ENCODE data around the gene KRT16. TPM values are rescaled to one million over a fixed set of nuclear protein-coding genes. Genes with fewer than 3 reads are reported as not detected.

KRT16 gene
- total and polyA plus RNA-seq, 9 donors = 1.0 TPM; not detected in 8

- H3K4me1 ChIP-seq (ENCODE audit: insufficient read depth) = no peaks in the 10 kb centered on the region
- H3K27me3 ChIP-seq = no peaks in the 10 kb centered on the region
- H3K27ac ChIP-seq = no peak overlapping the region
- intact Hi-C loops (cut with DNase I) = no loop called here
- TF ChIP-seq CTCF (IDR thresholded peaks at IDR 0.05) (no peak), POLR2A (IDR thresholded peaks at IDR 0.05) (no peak), EP300 (IDR thresholded peaks at IDR 0.05) (no peak)
- DNase-seq = no peak
- H3K4me3 ChIP-seq = no peak overlapping the region
- no peaks in the 10 kb centered on the region for H3K36me3 ChIP-seq
- no peaks in the 10 kb centered on the region for H3K9me3 ChIP-seq
- WGBS, 3 donors = 77 to 82% (median 78%) methylated on average over 6 of the region's 6 CpGs
These were observed 51.0 kb downstream of the KRT16 start for GRCh38 chr17:41561554-41561953.

Other genes starting within 250 kb of the KRT16 start
- not detected for gene KRT33B, start 243.0 kb downstream of the KRT16 start, total RNA-seq
- not detected for gene KRT33B, start 243.0 kb downstream of the KRT16 start, polyA plus RNA-seq
- not detected for gene KRT34, start 230.5 kb downstream of the KRT16 start, total RNA-seq
- gene KRT34, start 230.5 kb downstream of the KRT16 start, polyA plus RNA-seq = not detected
- gene KRT31, start 215.2 kb downstream of the KRT16 start, total RNA-seq = not detected
- gene KRT31, start 215.2 kb downstream of the KRT16 start, polyA plus RNA-seq = not detected
- gene KRT37, start 188.2 kb downstream of the KRT16 start, total RNA-seq = not detected
- not detected for gene KRT37, start 188.2 kb downstream of the KRT16 start, polyA plus RNA-seq
- gene KRT38, start 171.8 kb downstream of the KRT16 start, total RNA-seq = not detected
- gene KRT38, start 171.8 kb downstream of the KRT16 start, polyA plus RNA-seq = not detected
- under 1 TPM in 2 of 7 donors, not detected in 5; 0.18 to 0.20 TPM for gene KRT32, start 145.4 kb downstream of the KRT16 start, total RNA-seq
- under 1 TPM in 1 of 2 donors, not detected in 1; 0.33 TPM for gene KRT32, start 145.4 kb downstream of the KRT16 start, polyA plus RNA-seq
- not detected for gene KRT35, start 131.6 kb downstream of the KRT16 start, total RNA-seq
- not detected for gene KRT35, start 131.6 kb downstream of the KRT16 start, polyA plus RNA-seq
- not detected for gene KRT36, start 122.9 kb downstream of the KRT16 start, total RNA-seq
- gene KRT36, start 122.9 kb downstream of the KRT16 start, polyA plus RNA-seq = under 1 TPM in 1 of 2 donors, not detected in 1; 0.50 TPM
- gene KRT13, start 107.2 kb downstream of the KRT16 start, total RNA-seq = 1 to 10 TPM in 3 of 7 donors, under 1 TPM in 2, not detected in 2; 0.32 to 3.7 (median 3.2) TPM
- gene KRT13, start 107.2 kb downstream of the KRT16 start, polyA plus RNA-seq = 1 to 10 TPM in 1 of 2 donors, under 1 TPM in 1; 0.16 to 1.1 TPM
- 1 to 10 TPM in 1 of 7 donors, under 1 TPM in 5, not detected in 1; 0.17 to 9.4 (median 0.46) TPM for gene KRT15, start 93.9 kb downstream of the KRT16 start, total RNA-seq
- gene KRT15, start 93.9 kb downstream of the KRT16 start, polyA plus RNA-seq = under 1 TPM; 0.11 to 0.22 TPM
- gene KRT19, start 84.5 kb downstream of the KRT16 start, total RNA-seq = 100 to 1,000 TPM in 4 of 7 donors, 10 to 100 TPM in 3; 68.5 to 653 (median 144) TPM
- gene KRT19, start 84.5 kb downstream of the KRT16 start, polyA plus RNA-seq = 100 to 1,000 TPM in 1 of 2 donors, 10 to 100 TPM in 1; 13.3 to 110 TPM
- not detected for gene KRT9, start 40.7 kb downstream of the KRT16 start, total RNA-seq
- not detected for gene KRT9, start 40.7 kb downstream of the KRT16 start, polyA plus RNA-seq
- 1 to 10 TPM in 1 of 7 donors, under 1 TPM in 2, not detected in 4; 0.38 to 1.1 (median 0.75) TPM for gene KRT14, start 25.9 kb downstream of the KRT16 start, total RNA-seq
- not detected for gene KRT14, start 25.9 kb downstream of the KRT16 start, polyA plus RNA-seq
- gene KRT17, start 11.8 kb upstream of the KRT16 start, total RNA-seq = 10 to 100 TPM in 2 of 7 donors, 1 to 10 TPM in 1, under 1 TPM in 2, not detected in 2; 0.42 to 17.8 (median 2.7) TPM
- gene KRT17, start 11.8 kb upstream of the KRT16 start, polyA plus RNA-seq = under 1 TPM in 1 of 2 donors, not detected in 1; 0.29 TPM
- gene EIF1, start 76.1 kb upstream of the KRT16 start, total RNA-seq = 1,000 to 10,000 TPM in 1 of 7 donors, 100 to 1,000 TPM in 6; 270 to 1,292 (median 813) TPM
- gene EIF1, start 76.1 kb upstream of the KRT16 start, polyA plus RNA-seq = 1,000 to 10,000 TPM in 1 of 2 donors, 100 to 1,000 TPM in 1; 641 to 1,340 TPM
- gene GAST, start 99.6 kb upstream of the KRT16 start, total RNA-seq = not detected
- gene GAST, start 99.6 kb upstream of the KRT16 start, polyA plus RNA-seq = not detected
- 1 to 10 TPM in 2 of 7 donors, under 1 TPM in 5; 0.12 to 1.5 (median 0.56) TPM for gene HAP1, start 121.9 kb upstream of the KRT16 start, total RNA-seq
- gene HAP1, start 121.9 kb upstream of the KRT16 start, polyA plus RNA-seq = under 1 TPM; 0.17 to 0.85 TPM
- gene JUP, start 173.9 kb upstream of the KRT16 start, total RNA-seq = 100 to 1,000 TPM in 1 of 7 donors, 10 to 100 TPM in 6; 30.3 to 153 (median 52.6) TPM
- 10 to 100 TPM in 1 of 2 donors, 1 to 10 TPM in 1; 7.0 to 59.3 TPM for gene JUP, start 173.9 kb upstream of the KRT16 start, polyA plus RNA-seq
- 10 to 100 TPM; 13.2 to 22.1 (median 16.3) TPM for gene P3H4, start 199.2 kb upstream of the KRT16 start, total RNA-seq
- gene P3H4, start 199.2 kb upstream of the KRT16 start, polyA plus RNA-seq = 10 to 100 TPM in 1 of 2 donors, 1 to 10 TPM in 1; 7.7 to 10.6 TPM
- gene FKBP10, start 200.2 kb upstream of the KRT16 start, total RNA-seq = 100 to 1,000 TPM in 2 of 7 donors, 10 to 100 TPM in 5; 37.1 to 106 (median 82.5) TPM
- 10 to 100 TPM; 76.2 to 80.0 TPM for gene FKBP10, start 200.2 kb upstream of the KRT16 start, polyA plus RNA-seq
- gene NT5C3B, start 223.5 kb upstream of the KRT16 start, total RNA-seq = 10 to 100 TPM; 34.5 to 65.4 (median 48.8) TPM
- 100 to 1,000 TPM in 1 of 2 donors, 10 to 100 TPM in 1; 71.0 to 106 TPM for gene NT5C3B, start 223.5 kb upstream of the KRT16 start, polyA plus RNA-seq
- under 1 TPM; 0.13 to 0.60 (median 0.23) TPM for gene KLHL10, start 225.1 kb upstream of the KRT16 start, total RNA-seq
- under 1 TPM; 0.21 to 0.57 TPM for gene KLHL10, start 225.1 kb upstream of the KRT16 start, polyA plus RNA-seq